Activated naive CD4-positive, alpha-beta T cell (primary cell): ENCODE measurements around the gene GYG1.

Experiments used
- DNase-seq, 4 experiments: peaks; one replicate each; lab custom pipeline; 2025; lab: John Stamatoyannopoulos, UW

Gene GYG1

DNA sequence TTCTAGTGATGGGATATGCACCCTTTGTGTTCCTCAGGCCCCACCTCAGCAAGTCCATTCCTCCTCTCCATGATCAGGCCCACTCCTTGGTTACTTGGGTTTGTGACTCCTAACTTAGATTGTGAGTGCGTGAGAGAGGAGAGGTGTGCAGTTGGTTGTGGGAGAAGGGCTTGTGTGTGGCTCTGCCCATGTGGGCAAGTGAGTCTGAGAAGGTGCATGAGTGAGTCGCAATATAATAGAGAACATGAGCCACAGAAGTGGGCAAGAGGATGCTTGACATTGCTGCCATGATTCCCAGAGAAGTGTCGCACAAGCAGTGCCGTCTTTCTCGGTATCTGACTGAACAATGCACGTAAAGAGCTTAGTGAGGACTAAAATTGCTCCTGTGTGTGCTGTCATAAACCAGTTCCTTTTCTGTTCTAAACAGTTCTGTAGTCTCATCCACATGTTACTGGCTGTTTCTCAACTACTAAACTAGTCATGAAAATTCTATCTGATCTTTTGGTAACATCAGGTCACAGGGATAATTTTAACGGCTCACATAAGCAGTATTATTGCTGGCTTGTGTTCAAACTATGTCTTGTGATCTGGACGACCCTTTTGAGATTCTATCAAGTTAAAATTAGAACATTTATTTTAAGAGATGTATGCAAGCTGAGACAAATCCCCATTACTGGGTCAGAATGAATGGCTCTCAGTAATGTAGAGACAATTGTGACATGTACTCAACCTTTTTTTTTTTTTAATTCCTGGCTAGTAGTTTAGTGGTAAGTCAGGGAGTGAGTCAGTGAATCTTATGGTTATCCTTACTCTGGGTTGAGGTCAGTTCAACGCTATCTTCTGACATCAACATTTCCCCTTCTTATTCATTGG lies 25.6 kb downstream of the GYG1 start:
- DNase-seq, result no peak

DNA sequence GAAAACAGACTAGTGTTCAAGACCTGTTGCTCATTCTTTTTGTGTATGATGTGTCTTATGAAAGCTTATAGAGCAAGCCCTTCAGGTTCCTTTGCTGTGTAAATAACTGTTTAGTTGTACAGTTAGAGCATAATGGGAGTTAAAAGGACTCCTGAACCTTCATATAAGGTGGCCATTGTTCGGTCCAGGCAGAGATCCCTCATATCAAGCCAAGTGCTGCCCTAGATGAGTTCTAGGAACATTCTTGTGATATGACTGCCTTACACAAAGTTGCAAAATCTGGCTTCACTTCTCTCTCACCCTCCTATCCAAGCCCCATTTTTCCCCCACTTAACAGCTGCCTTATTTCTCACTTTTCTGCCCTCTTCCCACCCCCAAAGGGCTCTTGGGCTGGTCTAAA lies 26.9 kb downstream of the GYG1 start:
- no peak for DNase-seq

DNA sequence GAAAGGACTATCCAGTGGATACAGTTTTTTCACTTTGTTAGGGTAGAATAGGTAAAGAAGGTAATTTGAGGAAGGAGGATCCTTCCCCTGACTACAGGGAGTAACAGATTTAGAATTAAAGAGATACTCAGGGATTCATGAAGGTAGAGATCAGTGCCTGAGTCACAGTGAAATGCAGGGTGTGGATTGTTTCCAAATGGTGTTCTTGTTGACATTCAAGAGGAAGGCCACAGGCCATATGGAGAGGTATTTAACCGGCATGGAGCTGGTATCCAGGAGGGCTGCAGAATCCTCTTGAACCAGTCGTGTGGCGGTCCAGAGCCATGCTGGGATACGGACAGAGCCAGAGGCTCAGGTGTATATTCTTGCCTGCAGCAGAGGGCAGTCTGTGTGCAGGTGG lies 28.2 kb downstream of the GYG1 start:
- no peak for DNase-seq

DNA sequence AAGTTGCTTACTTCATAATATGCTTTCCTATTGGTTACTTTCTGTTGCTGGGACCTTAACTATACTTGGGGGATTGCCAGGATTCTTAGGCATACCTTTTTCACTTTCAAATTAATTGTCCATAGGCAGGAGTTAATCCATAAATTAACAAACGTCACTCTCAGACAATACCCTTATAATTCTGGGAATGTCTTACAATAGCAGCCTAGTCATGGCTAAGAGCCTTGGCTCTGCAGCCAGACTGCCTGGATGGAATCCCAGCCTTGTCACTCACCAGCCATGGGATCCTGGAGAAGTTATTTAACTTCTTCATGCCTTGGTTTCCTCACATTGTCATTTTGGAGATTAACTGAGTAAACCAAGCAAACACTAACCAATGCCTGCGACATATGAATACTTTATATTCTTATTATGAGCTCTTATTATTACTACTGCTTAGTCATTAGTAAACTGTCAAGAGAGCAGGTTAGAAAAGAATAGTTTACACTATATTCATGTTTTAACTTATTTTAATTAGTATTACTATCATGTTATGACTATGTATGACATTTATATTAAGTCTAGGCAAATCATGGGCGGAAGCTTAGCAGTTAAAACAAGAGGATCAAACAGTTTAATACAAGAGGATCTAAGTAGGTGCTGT lies 29.0 kb downstream of the GYG1 start:
- DNase-seq, result no peak

DNA sequence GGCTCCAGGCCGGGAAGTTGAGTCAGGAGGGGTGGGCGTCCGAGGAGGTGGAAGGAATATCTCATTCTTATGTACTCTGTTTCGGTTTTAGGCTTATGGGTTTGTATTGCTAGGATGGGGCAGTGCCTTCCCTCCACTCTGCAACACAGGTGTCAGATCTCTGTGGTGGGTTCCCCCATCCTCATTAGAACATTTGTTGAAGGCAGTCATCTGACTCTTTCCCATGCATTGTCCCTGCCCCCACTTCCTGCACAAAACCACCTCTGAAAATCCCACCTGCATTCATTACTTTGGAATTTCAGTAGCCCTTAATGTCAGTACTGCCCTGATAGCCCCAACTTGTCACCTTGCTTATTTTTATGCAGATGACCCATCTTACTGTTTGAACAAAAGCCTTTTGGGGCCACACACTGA lies 29.5 kb downstream of the GYG1 start:
- DNase-seq, result no peak

DNA sequence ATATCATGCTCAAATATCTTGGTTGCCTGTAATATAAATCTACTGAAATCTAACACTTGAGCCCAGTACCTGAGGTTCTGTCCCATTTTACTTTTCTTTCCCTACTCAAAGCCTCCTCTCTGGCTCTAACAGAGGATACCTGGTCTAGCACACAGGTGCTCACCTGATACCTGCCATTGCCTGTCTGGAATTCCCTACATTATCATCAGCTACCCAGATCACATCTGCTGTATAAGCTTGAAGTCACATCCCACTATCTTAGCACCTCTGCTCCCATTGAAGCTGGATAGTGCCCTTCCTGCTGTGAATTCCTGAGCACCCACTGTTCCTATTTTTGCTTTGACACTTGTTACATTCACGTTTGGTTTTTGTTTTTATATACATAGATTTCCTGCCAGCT lies 30.5 kb downstream of the GYG1 start:
- DNase-seq, result no peak

DNA sequence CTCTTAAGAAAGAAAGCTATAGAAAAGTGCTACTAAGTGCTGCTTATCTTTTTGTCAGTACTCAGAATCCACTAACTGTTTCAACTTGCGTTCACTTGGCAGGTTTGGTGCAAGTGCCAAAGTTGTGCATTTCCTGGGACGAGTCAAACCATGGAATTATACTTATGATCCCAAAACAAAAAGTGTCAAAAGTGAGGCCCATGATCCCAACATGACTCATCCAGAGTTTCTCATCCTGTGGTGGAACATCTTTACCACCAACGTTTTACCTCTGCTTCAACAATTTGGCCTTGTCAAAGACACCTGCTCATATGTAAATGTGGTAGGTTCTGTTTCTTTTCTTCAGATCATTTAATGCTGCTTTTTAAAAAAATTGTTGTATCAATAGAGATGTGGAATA lies 32.6 kb downstream of the GYG1 start:
- no peak for DNase-seq

DNA sequence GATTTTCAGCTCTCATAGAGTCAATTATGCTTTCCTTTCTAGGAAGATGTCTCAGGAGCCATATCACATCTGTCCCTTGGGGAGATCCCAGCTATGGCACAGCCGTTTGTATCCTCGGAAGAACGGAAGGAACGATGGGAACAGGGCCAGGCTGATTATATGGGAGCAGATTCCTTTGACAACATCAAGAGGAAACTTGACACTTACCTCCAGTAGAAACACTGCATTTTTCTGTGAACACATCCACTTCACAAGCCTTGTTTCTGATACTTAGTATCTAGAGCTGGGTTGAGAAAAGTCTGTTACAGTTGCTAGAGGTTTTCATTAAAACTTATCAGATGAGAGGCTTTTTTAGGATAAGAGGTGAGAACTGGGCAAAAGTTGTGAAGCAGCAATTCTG lies 35.4 kb downstream of the GYG1 start:
- DNase-seq, result no peak

DNA sequence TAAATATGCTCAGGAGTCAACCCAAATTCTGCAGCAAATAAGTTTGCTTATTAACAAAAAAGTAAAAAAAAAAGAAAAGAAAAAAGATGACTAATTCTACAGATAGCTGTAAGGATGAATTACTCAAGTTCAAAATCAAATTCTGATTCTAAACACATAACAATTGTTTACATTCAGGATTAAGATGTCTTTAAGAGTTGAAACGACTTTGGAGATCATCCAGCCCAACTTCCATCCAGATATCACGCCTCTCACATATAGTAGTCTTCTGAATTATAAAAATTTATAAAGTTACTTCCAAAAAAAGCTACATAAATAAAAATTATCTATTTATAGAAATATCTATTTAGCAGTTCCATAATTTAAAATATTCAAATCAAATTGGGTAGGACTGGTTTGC lies 39.8 kb downstream of the GYG1 start:
- no peak for DNase-seq

DNA sequence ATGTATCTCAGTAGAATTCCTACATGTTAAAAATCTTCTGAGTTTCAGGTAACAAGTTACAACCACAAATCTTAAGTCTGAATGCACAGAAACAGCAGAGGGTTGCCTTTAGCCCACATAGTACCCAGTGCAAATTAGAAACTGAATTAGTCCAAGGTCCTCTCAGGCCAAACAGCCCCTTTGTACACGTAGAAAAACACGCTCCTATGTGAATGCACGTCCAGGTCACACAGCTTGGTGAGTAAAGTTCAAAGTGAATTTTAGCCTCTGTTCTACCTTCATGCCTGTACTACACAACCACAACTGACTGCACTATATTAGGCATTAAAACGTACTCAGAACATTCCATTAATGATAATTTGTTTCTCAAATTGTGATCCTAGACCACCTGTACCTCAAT lies 46.3 kb downstream of the GYG1 start:
- DNase-seq, result no peak

DNA sequence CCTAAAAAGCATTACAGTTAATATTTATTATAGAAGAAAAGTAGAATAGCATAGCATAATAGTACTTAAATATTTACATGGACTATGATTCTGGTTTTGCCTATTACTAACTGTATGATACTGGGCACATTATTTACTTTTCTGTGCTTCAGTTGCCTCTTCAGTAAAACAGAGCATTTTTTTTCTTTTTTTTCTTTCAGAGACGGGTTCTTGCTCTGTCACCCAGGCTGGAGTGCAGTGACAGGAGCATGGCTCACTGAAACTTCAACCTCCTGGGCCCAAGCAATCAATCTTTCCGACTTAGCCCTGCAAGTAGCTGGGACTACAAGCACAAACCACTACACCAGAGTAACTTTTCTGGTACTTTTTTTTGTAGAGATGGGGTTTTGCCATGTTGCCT lies 47.0 kb downstream of the GYG1 start:
- DNase-seq, result no peak

DNA sequence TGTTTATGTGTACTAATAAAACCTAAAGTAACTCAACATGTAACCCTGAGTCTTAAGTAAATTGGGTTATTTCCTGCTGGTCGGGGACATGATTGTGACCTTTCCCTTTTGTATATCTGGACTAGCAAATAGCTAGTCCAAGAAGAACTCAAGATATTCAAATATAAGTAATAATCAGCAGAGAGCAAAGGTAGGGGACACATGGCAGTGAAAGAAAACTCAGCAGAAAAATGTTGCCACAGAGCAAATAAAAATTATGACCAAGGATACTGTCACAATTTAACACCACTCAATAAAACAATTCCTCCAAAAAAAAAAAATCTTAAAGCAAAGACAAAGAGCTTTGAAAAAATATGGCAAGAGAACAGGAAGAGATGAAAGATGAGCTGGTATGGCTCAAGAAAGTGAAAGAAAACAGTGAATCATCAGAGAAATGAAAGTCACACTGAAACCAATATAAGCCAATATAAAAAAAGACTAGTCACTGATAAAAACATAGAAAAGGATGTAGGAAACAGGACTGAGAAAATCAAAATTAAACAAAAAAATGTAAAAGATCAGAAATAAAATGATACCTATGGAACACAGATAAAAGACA lies 51.5 kb downstream of the GYG1 start:
- no peak for DNase-seq

DNA sequence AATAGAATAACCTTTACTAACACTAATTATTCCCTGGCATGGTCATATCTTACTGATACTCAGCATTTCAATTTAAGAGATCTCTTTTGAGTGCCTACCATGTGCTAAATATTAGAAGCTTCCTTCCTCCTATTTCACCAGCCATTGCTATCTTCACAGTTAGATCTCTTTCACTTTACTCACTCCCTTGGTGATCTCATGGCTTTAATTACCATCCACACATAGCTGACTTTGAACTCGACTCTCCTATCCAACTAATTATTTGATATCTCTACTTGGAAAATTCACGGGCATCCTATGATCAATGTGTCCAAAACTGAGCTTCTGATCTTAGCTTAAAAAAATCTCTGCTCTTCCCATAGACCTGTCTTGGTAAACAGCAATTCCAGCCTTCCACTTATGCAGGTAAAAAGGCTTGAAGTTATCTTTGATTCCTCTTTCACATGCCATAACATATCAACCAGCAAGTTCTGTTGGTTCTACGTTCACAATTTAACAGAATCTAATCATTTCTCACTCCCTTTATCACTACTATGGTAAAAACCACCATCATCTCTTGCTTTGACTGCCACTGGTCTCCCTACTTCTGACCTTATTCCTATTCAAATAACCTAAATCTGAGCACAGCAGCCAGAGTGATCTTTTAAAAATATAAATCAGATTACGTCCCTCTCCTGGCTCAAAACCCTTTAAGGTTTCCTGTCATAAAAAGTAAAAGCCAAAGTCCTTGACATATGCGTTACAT lies 53.2 kb downstream of the GYG1 start:
- no peak for DNase-seq

DNA sequence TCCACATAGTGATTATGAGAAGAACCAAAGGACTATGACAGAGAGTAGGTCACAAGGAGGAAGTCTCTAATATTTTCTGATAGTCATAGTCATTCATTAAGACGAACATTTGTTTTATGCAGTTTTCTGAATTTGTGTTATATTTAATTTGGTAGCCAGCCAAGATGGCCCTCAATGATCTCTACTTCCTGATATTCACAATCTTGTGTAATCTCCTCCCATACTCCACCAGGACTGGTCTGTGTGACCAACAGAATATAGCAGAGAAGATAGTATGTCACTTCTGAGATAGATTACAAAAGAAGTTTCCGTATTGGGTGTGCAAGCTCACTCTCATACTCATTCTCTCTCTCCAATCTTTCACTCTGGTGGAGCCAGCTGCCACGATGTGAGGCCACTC lies 64.2 kb downstream of the GYG1 start:
- DNase-seq, result no peak

DNA sequence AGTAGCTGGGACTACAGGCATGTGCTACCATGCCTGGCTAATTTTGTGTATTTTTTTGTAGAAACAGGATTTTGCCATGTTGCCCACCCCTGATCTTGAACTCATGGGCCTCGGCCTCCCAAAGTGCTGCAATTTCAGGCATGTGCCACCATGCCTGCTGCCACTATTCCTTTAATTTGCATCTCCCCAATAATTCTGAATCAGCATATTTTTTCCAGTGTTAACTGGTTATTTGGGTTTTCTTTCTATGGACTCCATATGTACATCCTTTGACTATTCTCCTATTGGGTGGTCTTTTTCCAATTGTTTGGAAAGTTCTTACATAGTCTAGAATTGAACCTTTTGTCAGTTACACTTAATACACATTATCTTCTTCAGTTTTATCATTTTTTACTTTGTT lies 66.9 kb downstream of the GYG1 start:
- DNase-seq, result no peak

DNA sequence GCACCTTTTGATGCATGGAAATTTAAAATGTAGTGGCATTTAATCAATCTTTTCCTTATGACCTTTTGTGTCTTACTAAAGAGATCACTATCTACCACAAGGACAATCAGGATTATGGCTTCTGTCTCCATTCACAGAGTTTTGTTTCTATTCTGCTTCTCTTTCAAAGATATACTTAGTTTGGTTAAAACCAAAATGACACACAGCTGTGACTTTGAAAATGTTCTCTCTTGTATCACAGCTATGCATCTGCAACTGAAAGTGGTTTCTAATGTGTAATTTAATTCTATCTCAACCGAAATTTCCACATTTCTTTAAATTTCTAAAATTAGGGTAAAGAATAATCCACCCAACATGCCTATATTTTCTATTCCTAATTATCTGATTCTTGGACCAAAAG lies 67.3 kb downstream of the GYG1 start:
- no peak for DNase-seq

DNA sequence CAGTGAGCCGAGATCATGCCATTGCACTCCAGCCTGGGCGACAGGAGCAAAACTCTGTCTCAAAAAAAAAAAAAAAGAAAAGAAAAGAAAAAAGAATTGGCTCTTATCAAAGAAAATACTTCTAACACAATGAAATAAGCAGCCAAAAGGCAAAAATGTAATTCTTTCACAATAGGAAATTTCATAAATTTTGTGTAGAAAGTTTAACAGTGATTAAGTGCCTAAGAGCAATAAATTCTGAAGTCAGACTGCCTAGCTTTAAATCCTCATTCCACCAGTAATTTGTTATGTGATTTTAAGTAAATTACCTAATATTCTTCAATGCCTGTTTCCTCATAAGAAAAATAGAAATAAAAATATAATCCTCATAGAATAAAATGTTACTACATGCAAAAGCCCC lies 70.4 kb downstream of the GYG1 start:
- DNase-seq, result no peak

DNA sequence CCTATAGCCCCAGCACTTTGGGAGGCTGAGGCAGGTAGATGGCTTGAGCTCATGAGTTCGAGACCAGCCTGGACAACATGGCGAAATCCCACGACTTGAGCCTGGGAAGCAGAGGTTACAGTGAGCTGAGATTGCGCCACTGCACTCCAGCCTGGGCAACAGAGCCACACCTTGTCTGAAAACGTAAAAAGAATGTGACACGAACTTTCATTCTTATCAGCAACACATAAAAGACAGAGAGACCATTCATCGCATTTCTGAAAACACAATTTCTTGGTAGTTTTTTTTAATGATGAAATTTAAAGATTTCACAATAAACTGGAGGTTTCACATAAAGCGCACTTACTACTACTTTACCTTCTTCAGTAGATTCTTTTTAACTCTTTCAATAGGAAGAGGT lies 76.5 kb downstream of the GYG1 start:
- DNase-seq, result no peak
